Measurements from ENCODE around the gene ITK.

The ITK gene

GRCh38 chr5:157278319-157279037 lies 97.8 kb downstream of the ITK start:
- Histone ChIP-seq H3K9me3 (ENCODE audit: control insufficient read depth in 5 of 5, low read length in 5 of 5) (no peaks in the 10 kb centered on the region), H3K27me3 (ENCODE audit: control insufficient read depth in 5 of 5, insufficient read depth in 4 of 5, low read length in 5 of 5) (no peaks in the 10 kb centered on the region), H3K9ac (ENCODE audit: low read length in 5 of 5) (no peak overlapping the region), H3K27ac (ENCODE audit: low read depth, low read length) (no peak overlapping the region), H3K4me1 (ENCODE audit: control insufficient read depth in 5 of 5, insufficient read depth in 5 of 5, low read length in 5 of 5) (no peaks in the 10 kb centered on the region), H3K36me3 (ENCODE audit: control insufficient read depth in 5 of 5, insufficient read depth in 5 of 5, low read length in 5 of 5) (no peaks in the 10 kb centered on the region), H3K4me3 (ENCODE audit: low read depth in 1 of 5, low read length in 5 of 5) (no peak overlapping the region)

GRCh38 chr5:157279605-157280239 lies 99.1 kb downstream of the ITK start:
- Histone ChIP-seq H3K4me1 (ENCODE audit: control insufficient read depth in 5 of 5, insufficient read depth in 5 of 5, low read length in 5 of 5) (no peaks in the 10 kb centered on the region), H3K36me3 (ENCODE audit: control insufficient read depth in 5 of 5, insufficient read depth in 5 of 5, low read length in 5 of 5) (no peaks in the 10 kb centered on the region)

GRCh38 chr5:157280927-157281326 lies 100.3 kb downstream of the ITK start:
- no peaks in the 10 kb centered on the region for H3K9me3 ChIP-seq (ENCODE audit: control insufficient read depth in 5 of 5, low read length in 5 of 5)
- no peaks in the 10 kb centered on the region for H3K36me3 ChIP-seq (ENCODE audit: control insufficient read depth in 5 of 5, insufficient read depth in 5 of 5, low read length in 5 of 5)
- no peaks in the 10 kb centered on the region for H3K27me3 ChIP-seq (ENCODE audit: control insufficient read depth in 5 of 5, insufficient read depth in 4 of 5, low read length in 5 of 5)
- H3K9ac ChIP-seq (ENCODE audit: low read length in 5 of 5), result no peak overlapping the region
- no peak overlapping the region for H3K27ac ChIP-seq (ENCODE audit: low read depth, low read length)
- no peak overlapping the region for H3K4me3 ChIP-seq (ENCODE audit: low read depth in 1 of 5, low read length in 5 of 5)
- no peaks in the 10 kb centered on the region for H3K4me1 ChIP-seq (ENCODE audit: control insufficient read depth in 5 of 5, insufficient read depth in 5 of 5, low read length in 5 of 5)

More at GRCh38 chr5:157279605-157280239, 99.1 kb downstream of the ITK start:
- no peaks in the 10 kb centered on the region for H3K27me3 ChIP-seq (ENCODE audit: control insufficient read depth in 5 of 5, insufficient read depth in 4 of 5, low read length in 5 of 5)
- no peaks in the 10 kb centered on the region for H3K9me3 ChIP-seq (ENCODE audit: control insufficient read depth in 5 of 5, low read length in 5 of 5)
- H3K9ac ChIP-seq (ENCODE audit: low read length in 5 of 5), result no peak overlapping the region
- no peak overlapping the region for H3K27ac ChIP-seq (ENCODE audit: low read depth, low read length)
- H3K4me3 ChIP-seq (ENCODE audit: low read depth in 1 of 5, low read length in 5 of 5), result no peak overlapping the region

- no peaks in the 10 kb centered on the region for H3K27me3 ChIP-seq (ENCODE audit: control insufficient read depth in 5 of 5, insufficient read depth in 4 of 5, low read length in 5 of 5)
- H3K27ac ChIP-seq (ENCODE audit: low read depth, low read length), result no peak overlapping the region
- H3K9ac ChIP-seq (ENCODE audit: low read length in 5 of 5), result no peak overlapping the region
- no peaks in the 10 kb centered on the region for H3K9me3 ChIP-seq (ENCODE audit: control insufficient read depth in 5 of 5, low read length in 5 of 5)
- peaks cover 0 to 7% (median 6%) of the 10 kb centered on the region in 5 donors for H3K4me1 ChIP-seq (ENCODE audit: control insufficient read depth in 5 of 5, insufficient read depth in 5 of 5, low read length in 5 of 5)
- H3K4me3 ChIP-seq (ENCODE audit: low read depth in 1 of 5, low read length in 5 of 5), result no peak overlapping the region
- no peaks in the 10 kb centered on the region for H3K36me3 ChIP-seq (ENCODE audit: control insufficient read depth in 5 of 5, insufficient read depth in 5 of 5, low read length in 5 of 5)
Measured at GRCh38 chr5:157282150-157282549, 101.5 kb downstream of the ITK start.

- no peaks in the 10 kb centered on the region for H3K36me3 ChIP-seq (ENCODE audit: control insufficient read depth in 5 of 5, insufficient read depth in 5 of 5, low read length in 5 of 5)
- H3K27me3 ChIP-seq (ENCODE audit: control insufficient read depth in 5 of 5, insufficient read depth in 4 of 5, low read length in 5 of 5), result no peaks in the 10 kb centered on the region
- H3K9ac ChIP-seq (ENCODE audit: low read length in 5 of 5), result no peak overlapping the region
- no peak overlapping the region for H3K4me3 ChIP-seq (ENCODE audit: low read depth in 1 of 5, low read length in 5 of 5)
- H3K4me1 ChIP-seq (ENCODE audit: control insufficient read depth in 5 of 5, insufficient read depth in 5 of 5, low read length in 5 of 5), result peaks cover 0 to 9% (median 7%) of the 10 kb centered on the region in 5 donors
- H3K27ac ChIP-seq (ENCODE audit: low read depth, low read length), result no peak overlapping the region
- H3K9me3 ChIP-seq (ENCODE audit: control insufficient read depth in 5 of 5, low read length in 5 of 5), result no peaks in the 10 kb centered on the region
Measured at GRCh38 chr5:157283434-157283833, 102.8 kb downstream of the ITK start.

GRCh38 chr5:157284458-157285212 lies 104.0 kb downstream of the ITK start:
- no peak overlapping the region for H3K4me3 ChIP-seq (ENCODE audit: low read depth in 1 of 5, low read length in 5 of 5)
- peaks cover 0 to 14% (median 7%) of the 10 kb centered on the region in 5 donors for H3K4me1 ChIP-seq (ENCODE audit: control insufficient read depth in 5 of 5, insufficient read depth in 5 of 5, low read length in 5 of 5)
- no peaks in the 10 kb centered on the region for H3K27me3 ChIP-seq (ENCODE audit: control insufficient read depth in 5 of 5, insufficient read depth in 4 of 5, low read length in 5 of 5)
- no peaks in the 10 kb centered on the region for H3K9me3 ChIP-seq (ENCODE audit: control insufficient read depth in 5 of 5, low read length in 5 of 5)
- H3K9ac ChIP-seq (ENCODE audit: low read length in 5 of 5), result no peak overlapping the region
- H3K36me3 ChIP-seq (ENCODE audit: control insufficient read depth in 5 of 5, insufficient read depth in 5 of 5, low read length in 5 of 5), result no peaks in the 10 kb centered on the region
- no peak overlapping the region for H3K27ac ChIP-seq (ENCODE audit: low read depth, low read length)

- H3K4me1 ChIP-seq (ENCODE audit: control insufficient read depth in 5 of 5, insufficient read depth in 5 of 5, low read length in 5 of 5), result peaks cover 0 to 22% (median 7%) of the 10 kb centered on the region in 5 donors
- H3K4me3 ChIP-seq (ENCODE audit: low read depth in 1 of 5, low read length in 5 of 5), result no peak overlapping the region
Measured at GRCh38 chr5:157285310-157286035, 104.8 kb downstream of the ITK start.

GRCh38 chr5:157286761-157287211 lies 106.1 kb downstream of the ITK start:
- H3K36me3 ChIP-seq (ENCODE audit: control insufficient read depth in 5 of 5, insufficient read depth in 5 of 5, low read length in 5 of 5), result no peaks in the 10 kb centered on the region
- H3K27me3 ChIP-seq (ENCODE audit: control insufficient read depth in 5 of 5, insufficient read depth in 4 of 5, low read length in 5 of 5), result no peaks in the 10 kb centered on the region
- H3K9me3 ChIP-seq (ENCODE audit: control insufficient read depth in 5 of 5, low read length in 5 of 5), result no peaks in the 10 kb centered on the region
- no peak overlapping the region for H3K9ac ChIP-seq (ENCODE audit: low read length in 5 of 5)
- H3K27ac ChIP-seq (ENCODE audit: low read depth, low read length), result no peak overlapping the region
- H3K4me3 ChIP-seq (ENCODE audit: low read depth in 1 of 5, low read length in 5 of 5), result no peak overlapping the region
- peaks cover 0 to 31% (median 13%) of the 10 kb centered on the region in 5 donors for H3K4me1 ChIP-seq (ENCODE audit: control insufficient read depth in 5 of 5, insufficient read depth in 5 of 5, low read length in 5 of 5)

More at GRCh38 chr5:157285310-157286035, 104.8 kb downstream of the ITK start:
- H3K27me3 ChIP-seq (ENCODE audit: control insufficient read depth in 5 of 5, insufficient read depth in 4 of 5, low read length in 5 of 5), result no peaks in the 10 kb centered on the region
- H3K9me3 ChIP-seq (ENCODE audit: control insufficient read depth in 5 of 5, low read length in 5 of 5), result no peaks in the 10 kb centered on the region
- H3K36me3 ChIP-seq (ENCODE audit: control insufficient read depth in 5 of 5, insufficient read depth in 5 of 5, low read length in 5 of 5), result no peaks in the 10 kb centered on the region
- no peak overlapping the region for H3K9ac ChIP-seq (ENCODE audit: low read length in 5 of 5)
- no peak overlapping the region for H3K27ac ChIP-seq (ENCODE audit: low read depth, low read length)

GRCh38 chr5:157288405-157289163 lies 107.9 kb downstream of the ITK start:
- no peaks in the 10 kb centered on the region for H3K27me3 ChIP-seq (ENCODE audit: control insufficient read depth in 5 of 5, insufficient read depth in 4 of 5, low read length in 5 of 5)
- H3K36me3 ChIP-seq (ENCODE audit: control insufficient read depth in 5 of 5, insufficient read depth in 5 of 5, low read length in 5 of 5), result no peaks in the 10 kb centered on the region
- H3K4me1 ChIP-seq (ENCODE audit: control insufficient read depth in 5 of 5, insufficient read depth in 5 of 5, low read length in 5 of 5), result peaks cover 0 to 31% (median 13%) of the 10 kb centered on the region in 5 donors
- H3K4me3 ChIP-seq (ENCODE audit: low read depth in 1 of 5, low read length in 5 of 5), result no peak overlapping the region
- H3K9ac ChIP-seq (ENCODE audit: low read length in 5 of 5), result no peak overlapping the region
- H3K9me3 ChIP-seq (ENCODE audit: control insufficient read depth in 5 of 5, low read length in 5 of 5), result no peaks in the 10 kb centered on the region
- H3K27ac ChIP-seq (ENCODE audit: low read depth, low read length), result no peak overlapping the region

All from subcutaneous abdominal adipose tissue (tissue), 5 donors.